CD8-positive, alpha-beta memory T cell (primary cell): ENCODE data around the gene SSR4. TPM values are rescaled to one million over a fixed set of nuclear protein-coding genes. Genes with fewer than 3 reads are reported as not detected.
A peak's percentile ranks its signal among the peaks of the same experiment; 100 is the strongest.
"Not testable (repeated sequence)": the region's sequence is repeated elsewhere in the genome, so short reads cannot be mapped to it uniquely, and the experiment has no call there.

ENCODE experiments used
- CTCF ChIA-PET: fragments of 350-600 bp; sonication (Branson Sonifier 250); formaldehyde crosslinking; loops from one replicate; lab custom pipeline; 2021; ENCODE audit warnings: antibody characterized with exemption; lab: Charles Lee
- POLR2A ChIA-PET: fragments of 350-600 bp; sonication (Branson Sonifier 250); formaldehyde crosslinking; loops from one replicate; lab custom pipeline; 2021; ENCODE audit warnings: antibody characterized with exemption; lab: Charles Lee
- DNase-seq, 5 donors: peaks; one replicate each; pipeline versions ENCODE4 v3.0.0 to v3.0.0-alpha.2; 2020 to 2022; ENCODE audit warnings: mixed read lengths in 1 of 5
- H3K27ac ChIP-seq: one replicate; pipeline ENCODE4 v1.7.0; 2013; ENCODE audit warnings: low read depth, mild to moderate bottlenecking, low read length, moderate library complexity
- H3K27me3 ChIP-seq: 2 replicates; pipeline ENCODE4 v1.7.0; 2013; ENCODE audit warnings: low read length, mild to moderate bottlenecking; ENCODE audit not compliant: insufficient read depth, poor library complexity, severe bottlenecking
- H3K36me3 ChIP-seq: 2 replicates; pipeline ENCODE4 v1.7.0; 2013; ENCODE audit warnings: mild to moderate bottlenecking, low read length, moderate library complexity; ENCODE audit not compliant: insufficient read depth
- H3K4me1 ChIP-seq: 2 replicates; pipeline ENCODE4 v1.7.0; 2013; ENCODE audit warnings: mild to moderate bottlenecking, low read length, moderate library complexity; ENCODE audit not compliant: insufficient read depth
- H3K4me3 ChIP-seq: 2 replicates; pipeline ENCODE4 v1.7.0; 2013; ENCODE audit warnings: mild to moderate bottlenecking, low read length
- H3K9me3 ChIP-seq: 2 replicates; pipeline ENCODE4 v1.7.0; 2013; ENCODE audit warnings: mild to moderate bottlenecking, low read length
- H3K27ac Mint-ChIP-seq, 8 donors: one replicate each; pipeline ENCODE4 v1.8.0; 2020 to 2021; ENCODE audit warnings: mixed read lengths in 8 of 8, mild to moderate bottlenecking in 6 of 8, inconsistent platforms in 3 of 8, moderate library complexity in 3 of 8
- H3K27me3 Mint-ChIP-seq, 2 donors: one replicate each; pipeline ENCODE4 v1.8.0; 2020 to 2021; ENCODE audit warnings: mixed read lengths in 2 of 2, mild to moderate bottlenecking in 1 of 2, moderate library complexity in 1 of 2
- H3K36me3 Mint-ChIP-seq, 3 donors: one replicate each; pipeline ENCODE4 v1.8.0; 2020 to 2021; ENCODE audit warnings: mixed read lengths in 3 of 3, inconsistent platforms in 1 of 3, mild to moderate bottlenecking in 1 of 3
- H3K4me1 Mint-ChIP-seq, 3 donors: one replicate each; pipeline ENCODE4 v1.8.0; 2020 to 2021; ENCODE audit warnings: mixed read lengths in 3 of 3, inconsistent platforms in 1 of 3, mild to moderate bottlenecking in 1 of 3
- H3K4me3 Mint-ChIP-seq, 7 donors: one replicate each; pipeline ENCODE4 v1.8.0; 2020 to 2021; ENCODE audit warnings: mixed read lengths in 7 of 7, mild to moderate bottlenecking in 6 of 7, moderate library complexity in 4 of 7, inconsistent platforms in 2 of 7
- H3K9me3 Mint-ChIP-seq, 5 donors: one replicate each; pipeline ENCODE4 v1.8.0; 2020 to 2022; ENCODE audit warnings: mixed read lengths in 5 of 5, mild to moderate bottlenecking in 3 of 5, moderate library complexity in 2 of 5, inconsistent platforms in 1 of 5
- polyA plus RNA-seq: library from polyadenylated mRNA; unstranded; fragments of 300-500 nt; fragmentation: Illumina TruSeq; gene quantifications from one replicate; pipeline ENCODE4 v1.2.3, GENCODE V29; 2021
- total RNA-seq, 2 experiments: library from RNA; stranded (reverse); gene quantifications; one replicate each; pipeline ENCODE4 v1.2.3, GENCODE V29; 2021

SSR4 gene
- total and polyA plus RNA-seq, 3 experiments from 2014 or later: 158 to 567 (median 166) TPM

DNA sequence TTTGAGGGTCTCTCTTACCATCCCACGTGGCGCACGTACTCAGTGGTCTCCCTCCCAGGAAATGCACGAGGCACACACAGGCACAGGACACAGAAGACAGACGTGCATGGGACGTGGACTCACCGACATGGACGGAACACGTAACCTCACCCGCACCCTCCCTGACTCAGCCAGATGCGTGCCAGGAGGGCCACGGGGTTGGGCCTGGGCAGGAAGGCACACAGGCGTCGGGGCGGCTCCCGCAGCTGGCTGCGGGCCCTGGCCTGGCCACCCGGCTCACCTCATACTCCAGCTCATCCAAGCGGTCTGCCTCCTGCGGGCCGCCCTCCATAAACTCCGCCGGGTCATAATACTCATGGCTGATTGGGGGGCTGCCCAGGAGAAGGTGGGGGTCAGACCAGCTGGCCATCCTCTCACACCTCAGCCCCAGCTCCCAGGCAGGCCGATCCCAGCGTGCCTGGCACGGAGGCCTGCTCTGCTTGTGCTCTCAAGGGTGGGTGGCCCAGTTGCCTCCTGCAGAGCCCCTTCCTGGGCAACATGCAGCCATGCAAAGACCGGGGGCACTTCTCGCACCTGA is 12.6 kb downstream of the SSR4 start:
- no peak for DNase-seq
- H3K4me1 ChIP-seq: no peaks in the 10 kb centered on the region
- ChIA-PET CTCF (interaction anchor here (0.6 kb wide), 1 partner anchor 115 kb away, joined by 3 read pairs; no protein-coding TSS in a partner anchor), POLR2A (no interaction called here)
- H3K36me3 ChIP-seq: no peaks in the 10 kb centered on the region
- no peak overlapping the region for H3K4me3 ChIP-seq
- Mint-ChIP-seq H3K9me3 (no peaks in the 10 kb centered on the region), H3K4me1 (peaks cover 0 to 2% (median 0%) of the 10 kb centered on the region in 3 donors), H3K4me3 (no peak overlapping the region), H3K36me3 (peaks cover 0 to 1% (median 0%) of the 10 kb centered on the region in 3 donors), H3K27ac (no peak overlapping the region), H3K27me3 (peaks cover 0 to 3% of the 10 kb centered on the region in 2 donors)
- no peak overlapping the region for H3K27ac ChIP-seq
- H3K9me3 ChIP-seq: no peaks in the 10 kb centered on the region
- H3K27me3 ChIP-seq: no peaks in the 10 kb centered on the region

DNA sequence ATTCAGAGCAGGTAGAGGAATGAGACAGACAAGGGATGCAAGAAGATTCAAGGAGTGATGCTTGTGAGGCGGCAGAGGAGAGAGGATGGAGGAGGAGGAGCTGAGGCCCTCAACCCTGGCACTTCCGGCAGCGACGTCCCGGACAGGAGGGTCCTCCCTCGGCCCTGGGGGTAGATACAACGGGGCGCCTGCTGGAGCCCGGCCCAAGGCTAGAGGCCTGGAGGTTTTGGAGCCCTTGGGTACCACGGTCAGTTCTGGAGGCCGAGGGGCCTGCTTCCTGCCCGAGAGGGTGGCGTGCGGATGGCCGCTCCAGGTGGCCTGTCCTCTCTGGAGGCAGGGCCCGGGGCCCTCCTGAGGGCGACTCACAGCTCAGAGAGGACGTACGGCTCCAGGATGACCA is 13.5 kb downstream of the SSR4 start:
- Histone ChIP-seq H3K36me3 (no peaks in the 10 kb centered on the region), H3K9me3 (no peaks in the 10 kb centered on the region), H3K27ac (no peak overlapping the region), H3K27me3 (no peaks in the 10 kb centered on the region), H3K4me3 (no peak overlapping the region), H3K4me1 (no peaks in the 10 kb centered on the region)
- H3K27me3 Mint-ChIP-seq: peaks cover 0 to 5% of the 10 kb centered on the region in 2 donors
- no peaks in the 10 kb centered on the region for H3K9me3 Mint-ChIP-seq
- no peak for DNase-seq
- peaks cover 0 to 2% (median 2%) of the 10 kb centered on the region in 3 donors for H3K4me1 Mint-ChIP-seq
- ChIA-PET POLR2A (no interaction called here), CTCF (no interaction called here)
- H3K4me3 Mint-ChIP-seq: peak overlapping the region in 1 of 7 donors; percentile 52
- H3K27ac Mint-ChIP-seq: peak overlapping the region in 2 of 8 donors; percentile 56 to 98
- H3K36me3 Mint-ChIP-seq: peaks cover 0 to 1% (median 0%) of the 10 kb centered on the region in 3 donors

DNA sequence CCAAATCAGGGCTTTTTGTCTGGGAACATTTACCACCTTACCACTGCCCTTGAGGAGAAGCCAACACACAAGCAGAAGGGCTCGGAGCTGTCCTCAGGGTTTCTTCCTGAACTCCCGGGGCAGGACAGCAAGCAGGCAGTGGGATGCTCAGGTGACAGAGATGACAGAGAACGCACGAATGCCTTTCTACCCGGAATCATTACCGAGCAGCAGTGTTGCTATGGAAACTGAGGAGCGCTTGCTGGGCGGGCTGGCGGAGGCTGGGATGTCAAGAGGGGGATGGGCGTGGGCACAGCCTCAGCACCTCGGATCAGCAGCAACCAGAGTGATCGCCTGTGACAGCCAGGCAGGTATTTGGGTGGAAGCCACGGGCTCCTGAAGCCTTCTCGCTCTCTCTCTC is 17.8 kb downstream of the SSR4 start:
- CTCF ChIA-PET: interaction anchor here (2.2 kb wide), 1 partner anchor 135 kb away, joined by 5 read pairs; no protein-coding TSS in a partner anchor
- no peak overlapping the region for H3K27ac Mint-ChIP-seq

DNA sequence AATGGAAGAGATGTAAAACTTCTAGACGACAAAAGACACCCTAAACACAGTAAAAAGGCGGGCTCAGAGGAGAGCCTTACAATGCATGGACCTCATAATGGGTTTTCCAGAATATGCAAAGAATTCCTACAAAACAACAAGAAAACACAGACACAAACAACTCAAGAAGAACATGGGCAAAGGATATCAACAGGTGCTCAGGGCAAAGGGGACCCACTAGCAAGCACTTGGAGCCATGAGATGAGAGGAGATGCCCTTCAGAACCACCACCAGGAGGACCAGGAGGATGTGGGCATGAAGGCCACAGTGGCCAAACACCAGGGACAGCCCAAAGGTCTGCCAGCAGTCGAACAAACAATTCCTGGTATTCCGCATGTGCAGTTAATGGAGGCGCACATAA is 18.7 kb downstream of the SSR4 start:
- H3K36me3 Mint-ChIP-seq: no peaks in the 10 kb centered on the region
- POLR2A ChIA-PET: no interaction called here
- H3K4me1 ChIP-seq: peaks cover 20% of the 10 kb centered on the region
- CTCF ChIA-PET: no interaction called here
- peaks cover 22 to 31% (median 23%) of the 10 kb centered on the region in 3 donors for H3K4me1 Mint-ChIP-seq
- no peaks in the 10 kb centered on the region for H3K9me3 Mint-ChIP-seq
- no peak overlapping the region for H3K4me3 ChIP-seq
- H3K27me3 Mint-ChIP-seq: peaks cover 0 to 17% of the 10 kb centered on the region in 2 donors
- H3K27ac ChIP-seq: no peak overlapping the region
- H3K9me3 ChIP-seq: no peaks in the 10 kb centered on the region
- peak overlapping the region in 1 of 8 donors; percentile 12 for H3K27ac Mint-ChIP-seq
- DNase-seq: no peak
- H3K36me3 ChIP-seq: no peaks in the 10 kb centered on the region
- no peaks in the 10 kb centered on the region for H3K27me3 ChIP-seq
- H3K4me3 Mint-ChIP-seq: no peak overlapping the region

More for the DNA sequence above, 17.8 kb downstream of the SSR4 start:
- DNase-seq: no peak
- peaks cover 0 to 1% (median 0%) of the 10 kb centered on the region in 3 donors for H3K36me3 Mint-ChIP-seq
- Histone ChIP-seq H3K4me1 (peaks cover 10% of the 10 kb centered on the region), H3K9me3 (no peaks in the 10 kb centered on the region), H3K27ac (no peak overlapping the region), H3K27me3 (no peaks in the 10 kb centered on the region), H3K36me3 (no peaks in the 10 kb centered on the region), H3K4me3 (no peak overlapping the region)
- POLR2A ChIA-PET: no interaction called here
- H3K9me3 Mint-ChIP-seq: no peaks in the 10 kb centered on the region
- peaks cover 18 to 26% (median 19%) of the 10 kb centered on the region in 3 donors for H3K4me1 Mint-ChIP-seq
- H3K4me3 Mint-ChIP-seq: no peak overlapping the region
- H3K27me3 Mint-ChIP-seq: peaks cover 0 to 15% of the 10 kb centered on the region in 2 donors

DNA sequence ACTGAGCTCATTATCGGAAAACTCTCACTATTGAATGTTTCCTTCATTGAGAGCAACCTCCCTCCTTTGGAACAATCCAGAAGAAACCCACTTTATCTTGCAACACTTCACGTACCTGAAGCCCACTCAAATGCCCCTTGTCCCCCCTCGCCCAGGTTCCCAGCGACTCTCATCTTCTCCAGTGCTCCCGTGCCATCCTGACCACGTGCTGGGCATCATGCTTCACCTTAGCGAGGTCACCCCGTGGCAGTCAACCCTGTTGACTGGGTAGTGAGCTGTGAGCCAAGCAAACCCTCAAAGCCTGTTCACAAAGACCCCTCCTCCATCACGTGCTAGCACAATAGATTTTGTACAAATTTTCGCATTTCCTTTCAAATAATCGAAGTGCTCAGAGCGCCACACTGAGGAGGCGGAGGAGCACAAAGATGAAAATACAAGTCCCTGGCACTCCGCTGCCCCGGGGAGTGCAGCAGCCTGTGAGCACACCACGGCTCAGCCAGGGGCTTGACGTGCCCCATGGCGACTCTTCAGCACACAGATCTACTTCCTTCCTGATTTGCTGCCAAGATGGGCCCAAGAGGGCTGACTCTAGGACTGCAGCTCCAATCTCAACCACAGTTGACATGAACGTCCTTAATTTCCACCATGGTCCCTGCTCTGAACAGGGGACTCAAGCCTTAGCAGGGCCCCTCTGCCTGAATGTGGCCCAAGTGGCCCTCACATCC is 20.3 kb downstream of the SSR4 start:
- Mint-ChIP-seq H3K27ac (peak overlapping the region in 6 of 8 donors; percentile 14 to 91 (median 54)), H3K27me3 (peaks cover 0 to 18% of the 10 kb centered on the region in 2 donors), H3K4me1 (peaks cover 26 to 42% (median 27%) of the 10 kb centered on the region in 3 donors), H3K4me3 (peak overlapping the region in 2 of 7 donors; percentile 23 to 51), H3K36me3 (no peaks in the 10 kb centered on the region), H3K9me3 (no peaks in the 10 kb centered on the region)
- Histone ChIP-seq H3K4me1 (peaks cover 26% of the 10 kb centered on the region), H3K27ac (no peak overlapping the region), H3K36me3 (no peaks in the 10 kb centered on the region), H3K9me3 (no peaks in the 10 kb centered on the region), H3K27me3 (no peaks in the 10 kb centered on the region), H3K4me3 (no peak overlapping the region)
- DNase-seq: no peak
- CTCF ChIA-PET: no interaction called here
- POLR2A ChIA-PET: no interaction called here

DNA sequence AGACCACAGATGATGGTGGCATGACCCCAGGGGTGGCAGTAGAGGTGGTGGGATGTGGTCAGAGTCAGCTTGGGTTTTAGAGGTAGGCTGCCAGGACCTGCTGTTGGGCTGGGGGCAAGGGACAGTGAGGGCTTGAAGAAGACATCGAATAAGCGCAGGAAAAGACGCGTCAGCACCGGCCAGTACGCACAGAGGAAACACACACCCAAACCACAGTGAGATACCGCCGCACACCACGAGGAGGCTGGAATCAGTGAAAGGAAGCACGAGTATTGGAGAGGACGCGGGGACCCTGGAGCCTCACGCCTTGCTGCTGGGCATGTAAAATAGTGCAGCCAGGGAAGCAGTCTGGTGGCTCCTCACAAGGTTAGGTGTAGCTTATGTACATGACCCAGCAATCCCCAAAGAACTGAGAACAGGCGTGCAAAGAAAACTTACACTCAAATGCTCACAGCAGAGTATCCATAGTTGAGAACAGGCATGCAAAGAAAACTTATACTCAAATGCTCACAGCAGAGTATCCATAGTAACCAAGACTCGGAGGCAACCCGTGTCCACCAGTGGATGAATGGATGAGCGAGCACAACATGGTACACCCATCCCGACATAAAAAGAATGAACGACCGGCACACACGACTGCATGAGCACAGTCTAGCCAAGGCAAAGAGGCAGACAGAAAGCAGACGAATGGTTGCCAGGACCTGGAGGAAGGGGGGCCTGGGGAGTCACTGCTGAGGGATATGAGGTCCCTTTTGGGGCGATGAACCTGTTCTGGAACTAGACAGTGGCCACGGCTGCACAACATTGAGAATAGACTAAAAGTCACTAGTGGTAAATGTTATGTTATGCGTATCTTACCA is 22.6 kb downstream of the SSR4 start:
- peaks cover 0 to 19% of the 10 kb centered on the region in 2 donors for H3K27me3 Mint-ChIP-seq
- no peaks in the 10 kb centered on the region for H3K9me3 ChIP-seq
- POLR2A ChIA-PET: no interaction called here
- H3K4me3 Mint-ChIP-seq: peak overlapping the region; percentile 46 to 78 (median 73)
- H3K36me3 Mint-ChIP-seq: no peaks in the 10 kb centered on the region
- peak overlapping the region in 6 of 8 donors; percentile 39 to 81 (median 68) for H3K27ac Mint-ChIP-seq
- peaks cover 42 to 63% (median 43%) of the 10 kb centered on the region in 3 donors for H3K4me1 Mint-ChIP-seq
- CTCF ChIA-PET: interaction anchor here (1.4 kb wide), 1 partner anchor 179 kb away, joined by 3 read pairs; no protein-coding TSS in a partner anchor
- H3K4me3 ChIP-seq: no peak overlapping the region
- H3K27me3 ChIP-seq: no peaks in the 10 kb centered on the region
- H3K9me3 Mint-ChIP-seq: no peaks in the 10 kb centered on the region
- DNase-seq: peak; percentile 10 to 65 (median 25)
- H3K36me3 ChIP-seq: no peaks in the 10 kb centered on the region
- H3K27ac ChIP-seq: no peak overlapping the region
- peaks cover 44% of the 10 kb centered on the region for H3K4me1 ChIP-seq

DNA sequence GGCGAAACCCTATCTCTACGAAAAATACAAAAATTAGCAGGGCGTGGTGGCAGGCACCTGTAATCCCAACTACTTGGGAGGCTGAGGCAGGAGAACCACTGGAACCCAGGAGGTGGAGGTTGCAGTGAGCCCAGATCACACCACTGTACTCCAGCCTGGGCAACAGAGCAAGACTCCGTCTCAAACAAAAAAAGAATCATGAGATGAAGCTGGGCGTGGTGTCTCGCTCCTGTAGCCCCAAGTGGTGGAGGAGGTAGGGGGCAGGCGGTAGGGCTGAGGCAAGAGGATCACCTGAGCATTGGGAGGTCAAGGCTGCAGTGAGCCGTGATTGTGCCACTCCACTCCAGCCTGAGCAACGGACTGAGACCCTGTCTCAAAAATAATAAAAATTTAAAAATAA is 23.6 kb downstream of the SSR4 start:
- H3K9me3 Mint-ChIP-seq, H3K36me3 Mint-ChIP-seq, H3K4me3 ChIP-seq, H3K27ac ChIP-seq, H3K27me3 ChIP-seq, CTCF ChIA-PET, H3K9me3 ChIP-seq, DNase-seq, POLR2A ChIA-PET, H3K36me3 ChIP-seq: not testable (repeated sequence)
- peak overlapping the region in 3 of 7 donors; percentile 15 to 26 (median 22) for H3K4me3 Mint-ChIP-seq
- H3K4me1 ChIP-seq: peaks cover 51% of the 10 kb centered on the region
- H3K27me3 Mint-ChIP-seq: peaks cover 0 to 20% of the 10 kb centered on the region in 2 donors
- peaks cover 49 to 67% (median 52%) of the 10 kb centered on the region in 3 donors for H3K4me1 Mint-ChIP-seq
- H3K27ac Mint-ChIP-seq: peak overlapping the region in 1 of 8 donors; percentile 30
